ENCODE data around the gene GRIK4.

Gene GRIK4

GRCh38 chr11:120837696-120838095 lies 326.1 kb downstream of the GRIK4 start:
- TF ChIP-seq CTCF (IDR thresholded peaks at IDR 0.05; ENCODE audit: low read depth, low read length): no peak
- H3K4me3 ChIP-seq (replicated peaks in 1 of 2; ENCODE audit: low read depth in 2 of 2, low read length in 2 of 2): no peak overlapping the region
- DNase-seq (ENCODE audit: low read depth in 2 of 2): no peak

DNA sequence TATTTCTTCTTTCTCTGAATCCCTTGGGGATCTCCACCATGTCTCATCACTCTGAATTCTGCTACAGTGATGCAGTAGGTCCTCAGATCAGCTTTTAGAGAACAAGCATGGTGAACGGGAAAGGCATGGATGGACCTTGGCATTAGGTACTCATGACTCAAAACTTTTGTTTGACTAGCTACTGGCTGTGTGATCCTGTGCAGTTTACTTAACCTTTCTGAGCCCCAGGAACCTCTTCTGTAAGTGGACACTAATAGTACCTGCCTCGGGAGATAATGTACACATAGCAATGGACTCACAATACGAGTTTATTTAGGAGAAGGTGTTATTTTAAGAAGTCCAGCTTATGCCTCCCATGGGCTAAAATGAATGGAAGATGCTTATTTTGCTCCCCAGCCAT lies 327.7 kb downstream of the GRIK4 start:
- no peak for DNase-seq (ENCODE audit: low read depth in 2 of 2)
- H3K4me3 ChIP-seq (replicated peaks in 1 of 2; ENCODE audit: low read depth in 2 of 2, low read length in 2 of 2): no peak overlapping the region
- no peak for TF ChIP-seq CTCF (IDR thresholded peaks at IDR 0.05; ENCODE audit: low read depth, low read length)

DNA sequence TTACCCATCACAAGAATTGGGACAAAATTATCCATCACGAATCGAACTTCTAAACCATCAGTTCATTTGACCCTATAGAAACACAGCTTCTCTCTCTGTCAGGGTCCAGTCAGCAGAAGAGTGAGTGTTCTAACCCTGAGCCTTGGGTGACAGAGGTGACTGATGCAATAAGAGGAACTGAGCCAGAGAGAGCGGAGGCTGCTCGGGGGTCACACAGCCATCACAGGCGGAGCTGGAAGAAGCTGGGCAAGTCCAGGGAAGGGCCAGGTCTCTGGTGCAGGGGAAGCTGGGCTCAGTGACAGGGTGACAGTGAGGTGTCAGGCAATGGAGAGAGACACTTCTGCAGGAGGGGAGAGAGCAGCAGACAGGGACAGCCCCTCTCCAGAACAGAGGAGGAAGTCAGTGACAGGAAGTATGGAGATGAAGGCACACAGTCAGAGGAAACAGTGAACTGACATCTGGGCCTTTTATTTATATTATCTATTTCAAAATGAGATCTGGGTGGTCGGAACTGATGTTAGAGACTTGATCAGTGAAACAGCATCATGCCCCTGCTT lies 328.4 kb downstream of the GRIK4 start:
- no peak for TF ChIP-seq CTCF (IDR thresholded peaks at IDR 0.05; ENCODE audit: low read depth, low read length)
- H3K4me3 ChIP-seq (replicated peaks in 1 of 2; ENCODE audit: low read depth in 2 of 2, low read length in 2 of 2): no peak overlapping the region
- no peak for DNase-seq (ENCODE audit: low read depth in 2 of 2)

- DNase-seq (ENCODE audit: low read depth in 2 of 2): no peak
- H3K4me3 ChIP-seq (replicated peaks in 1 of 2; ENCODE audit: low read depth in 2 of 2, low read length in 2 of 2): no peak overlapping the region
- no peak for TF ChIP-seq CTCF (IDR thresholded peaks at IDR 0.05; ENCODE audit: low read depth, low read length)
Measured at GRCh38 chr11:120840661-120841060, 329.1 kb downstream of the GRIK4 start.

- no peak overlapping the region for H3K4me3 ChIP-seq (replicated peaks in 1 of 2; ENCODE audit: low read depth in 2 of 2, low read length in 2 of 2)
- TF ChIP-seq CTCF (IDR thresholded peaks at IDR 0.05; ENCODE audit: low read depth, low read length): no peak
- DNase-seq (ENCODE audit: low read depth in 2 of 2): no peak
Measured at GRCh38 chr11:120841074-120841473, 329.5 kb downstream of the GRIK4 start.

DNA sequence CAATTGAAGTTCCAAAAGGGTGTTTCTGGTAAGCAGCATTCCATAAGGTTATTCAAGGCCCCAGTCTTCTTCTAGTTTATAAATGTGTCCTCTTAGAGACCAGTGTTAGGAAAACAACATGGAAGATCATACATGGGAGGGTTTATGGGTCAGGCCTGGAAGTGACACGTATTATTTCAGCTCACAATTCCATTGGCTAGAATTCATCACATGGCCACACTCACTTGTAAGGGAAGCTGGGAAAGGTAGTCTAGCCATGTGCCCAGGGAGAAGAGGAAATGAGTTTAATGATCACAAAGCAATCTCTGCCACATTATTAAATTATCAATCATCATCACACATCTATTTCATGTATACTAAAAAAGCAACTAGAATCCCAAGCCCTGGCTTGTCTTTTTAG lies 330.6 kb downstream of the GRIK4 start:
- no peak overlapping the region for H3K4me3 ChIP-seq (replicated peaks in 1 of 2; ENCODE audit: low read depth in 2 of 2, low read length in 2 of 2)
- no peak for DNase-seq (ENCODE audit: low read depth in 2 of 2)
- TF ChIP-seq CTCF (IDR thresholded peaks at IDR 0.05; ENCODE audit: low read depth, low read length): no peak

DNA sequence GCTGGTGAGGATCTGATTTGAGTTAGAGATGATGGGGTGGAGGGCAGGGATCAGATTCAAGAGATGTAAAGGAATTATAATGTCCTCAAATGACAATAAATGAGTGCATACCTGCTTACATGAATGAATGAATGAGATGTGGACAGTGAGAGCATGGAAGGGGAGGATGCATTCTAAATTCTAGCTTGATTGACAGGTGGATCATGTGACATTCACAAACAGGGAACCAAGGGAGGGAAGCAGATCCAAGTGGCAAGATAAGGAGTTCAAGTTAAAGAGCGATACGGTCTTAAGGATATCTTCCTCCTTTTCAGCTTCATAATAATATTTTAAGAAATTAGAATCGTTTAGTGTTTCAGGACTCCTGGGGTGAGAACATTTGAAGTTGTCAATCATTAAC lies 341.9 kb downstream of the GRIK4 start:
- DNase-seq (ENCODE audit: low read depth in 2 of 2): no peak
- H3K4me3 ChIP-seq (replicated peaks in 1 of 2; ENCODE audit: low read depth in 2 of 2, low read length in 2 of 2): no peak overlapping the region
- TF ChIP-seq CTCF (IDR thresholded peaks at IDR 0.05; ENCODE audit: low read depth, low read length): no peak

All from cardiac fibroblast (primary cell).